Naive B cell (primary cell): ENCODE measurements around the gene DENND11. TPM values are rescaled to one million over a fixed set of nuclear protein-coding genes. Genes with fewer than 3 reads are reported as not detected.

Experiments used
- ATAC-seq, 2 donors: fragments of 150-1000 bp; cut with Tn5 transposase; 2 replicates each; pipeline ENCODE4 v1.10.0; 2021; ENCODE audit warnings: low read depth in 2 of 2, mild to moderate bottlenecking in 2 of 2, moderate library complexity in 2 of 2
- DNase-seq: peaks from one replicate; pipeline ENCODE4 v3.0.0; 2022
- H3K27ac Mint-ChIP-seq, 6 donors: one replicate each; pipeline ENCODE4 v1.8.0; 2020 to 2022; ENCODE audit warnings: mild to moderate bottlenecking in 6 of 6, mixed read lengths in 6 of 6, moderate library complexity in 5 of 6, inconsistent platforms in 2 of 6
- H3K27me3 Mint-ChIP-seq, 3 donors: one replicate each; pipeline ENCODE4 v1.8.0; 2021 to 2022; ENCODE audit warnings: mixed read lengths in 3 of 3, mild to moderate bottlenecking in 1 of 3
- H3K36me3 Mint-ChIP-seq, 2 donors: one replicate each; pipeline ENCODE4 v1.8.0; 2020 to 2022; ENCODE audit warnings: mixed read lengths in 2 of 2, inconsistent platforms in 1 of 2, mild to moderate bottlenecking in 1 of 2
- H3K4me1 Mint-ChIP-seq, 3 donors: one replicate each; pipeline ENCODE4 v1.8.0; 2020 to 2022; ENCODE audit warnings: mixed read lengths in 3 of 3, inconsistent platforms in 1 of 3, mild to moderate bottlenecking in 1 of 3, moderate library complexity in 1 of 3
- H3K4me3 Mint-ChIP-seq, 8 donors: one replicate each; pipeline ENCODE4 v1.8.0; 2020 to 2022; ENCODE audit warnings: mild to moderate bottlenecking in 8 of 8, mixed read lengths in 8 of 8, moderate library complexity in 8 of 8, inconsistent platforms in 2 of 8
- H3K9me3 Mint-ChIP-seq, 7 donors: one replicate each; pipeline ENCODE4 v1.8.0; 2020 to 2022; ENCODE audit warnings: mixed read lengths in 7 of 7, mild to moderate bottlenecking in 5 of 7, inconsistent platforms in 2 of 7, moderate library complexity in 1 of 7
- polyA plus RNA-seq, 6 donors: library from polyadenylated mRNA; unstranded; fragments of 300-500 nt; fragmentation: Illumina TruSeq; gene quantifications; one replicate each; pipeline ENCODE4 v1.2.3, GENCODE V29; 2021; ENCODE audit warnings: low read depth in 6 of 6

DENND11 gene
- 10 to 100 TPM; 11.4 to 32.2 (median 22.9) TPM for polyA plus RNA-seq

GRCh38 chr7:141702047-141702567, at the start of gene DENND11:
Gene DENND11, minus strand, starts transcription at chr7:141702166. Its CDS starts 13 bp downstream, at chr7:141702153.
- no peaks in the 10 kb centered on the region for H3K27me3 Mint-ChIP-seq
- peak within 1 kb of the TSS; percentile 94 to 98 (median 96) for H3K27ac Mint-ChIP-seq
- no peaks in the 10 kb centered on the region for H3K9me3 Mint-ChIP-seq
- H3K4me1 Mint-ChIP-seq = peaks cover 34 to 46% (median 46%) of the 10 kb centered on the region in 3 donors
- H3K36me3 Mint-ChIP-seq = no peaks in the 10 kb centered on the region
- H3K4me3 Mint-ChIP-seq = peak within 1 kb of the TSS; percentile 89 to 95 (median 92)
- ATAC-seq = peak; percentile 70
- peak; percentile 65 for DNase-seq

DNA sequence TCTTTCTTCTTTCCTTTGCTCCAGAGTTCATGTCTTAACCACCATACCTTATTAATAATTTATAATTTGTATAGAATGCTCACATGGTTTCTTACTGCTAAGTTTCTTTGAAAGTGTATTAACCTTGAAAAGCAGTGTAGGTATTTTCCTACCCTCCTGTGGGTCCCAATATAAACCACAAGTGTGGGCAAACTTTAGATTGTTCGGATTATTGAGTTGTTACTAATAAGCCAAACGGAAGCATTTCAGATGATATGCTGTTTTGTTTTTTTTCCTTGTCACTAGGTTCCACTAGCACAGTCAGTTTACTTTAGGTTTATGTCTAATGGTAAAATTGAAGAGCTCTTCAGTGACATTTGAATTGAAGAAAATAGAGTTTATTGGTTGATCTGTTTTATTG, 46.4 kb upstream of the DENND11 start:
- H3K4me3 Mint-ChIP-seq = no peak overlapping the region
- ATAC-seq = no peak
- H3K27me3 Mint-ChIP-seq = no peaks in the 10 kb centered on the region
- peaks cover 0 to 6% (median under 1%) of the 10 kb centered on the region in 3 donors for H3K4me1 Mint-ChIP-seq
- no peak for DNase-seq
- H3K27ac Mint-ChIP-seq = no peak overlapping the region
- peaks cover 49 to 51% of the 10 kb centered on the region in 2 donors for H3K36me3 Mint-ChIP-seq
- H3K9me3 Mint-ChIP-seq = peaks cover 0 to 35% (median 31%) of the 10 kb centered on the region in 7 donors

DNA sequence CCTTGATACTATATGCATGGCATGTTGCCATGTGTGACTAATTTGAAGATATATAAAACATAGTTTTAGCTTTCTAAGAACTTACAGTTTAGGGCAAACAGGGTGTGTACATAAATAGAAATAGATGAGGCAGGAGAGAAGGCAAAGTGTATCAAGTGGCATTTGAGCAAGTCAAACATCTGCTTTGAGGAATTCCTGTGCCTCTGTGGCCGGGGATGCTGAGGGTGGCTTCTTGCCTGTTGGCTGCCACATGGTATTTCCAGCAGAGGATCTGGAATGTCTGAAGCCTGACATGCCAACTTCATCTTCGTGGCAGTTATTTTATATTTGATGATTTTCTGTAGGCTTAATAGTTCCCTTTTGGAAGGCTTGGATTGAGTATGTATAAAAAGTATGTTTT, 42.2 kb upstream of the DENND11 start:
- Mint-ChIP-seq H3K4me3 (no peak overlapping the region), H3K9me3 (no peaks in the 10 kb centered on the region), H3K27me3 (no peaks in the 10 kb centered on the region), H3K27ac (peak overlapping the region in 1 of 6 donors; percentile 48), H3K4me1 (peaks cover 17 to 24% (median 22%) of the 10 kb centered on the region in 3 donors), H3K36me3 (peaks cover 23 to 39% of the 10 kb centered on the region in 2 donors)
- DNase-seq (no peak), ATAC-seq (no peak)

GRCh38 chr7:141742229-141742628, 40.3 kb upstream of the DENND11 start:
- Mint-ChIP-seq H3K9me3 (no peaks in the 10 kb centered on the region), H3K4me3 (no peak overlapping the region), H3K27ac (no peak overlapping the region), H3K27me3 (no peaks in the 10 kb centered on the region), H3K36me3 (peaks cover 26 to 39% of the 10 kb centered on the region in 2 donors), H3K4me1 (peaks cover 31 to 39% (median 33%) of the 10 kb centered on the region in 3 donors)
- ATAC-seq (no peak), DNase-seq (no peak)

- DNase-seq (no peak), ATAC-seq (no peak)
- Mint-ChIP-seq H3K9me3 (no peaks in the 10 kb centered on the region), H3K4me3 (peak overlapping the region in 7 of 8 donors; percentile 73 to 100 (median 96)), H3K36me3 (peaks cover 26 to 34% of the 10 kb centered on the region in 2 donors), H3K27me3 (no peaks in the 10 kb centered on the region), H3K27ac (peak overlapping the region in 4 of 6 donors; percentile 39 to 95 (median 59)), H3K4me1 (peaks cover 31 to 41% (median 35%) of the 10 kb centered on the region in 3 donors)
Measured at GRCh38 chr7:141739250-141739649, 37.3 kb upstream of the DENND11 start.

DNA sequence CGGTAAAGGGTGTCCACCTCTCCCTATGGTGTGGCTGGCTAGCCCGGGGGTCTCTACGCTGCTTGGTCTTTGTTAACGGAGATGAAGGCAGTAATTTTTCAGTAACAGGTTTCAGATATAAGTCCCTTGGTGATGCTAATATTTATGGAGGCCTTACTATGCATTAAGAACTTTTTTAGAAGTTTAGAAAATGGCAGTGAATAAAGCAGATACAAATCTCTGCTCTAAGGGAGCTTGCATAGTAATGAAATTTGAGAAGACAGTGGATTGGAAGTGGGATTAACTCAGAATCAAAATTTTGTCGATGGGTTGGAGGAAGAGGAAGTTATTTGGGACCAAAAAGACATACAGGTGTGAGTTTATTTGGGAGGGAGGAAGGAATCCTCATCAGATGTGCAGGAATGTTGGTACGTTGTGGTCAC, 36.6 kb upstream of the DENND11 start:
- H3K4me1 Mint-ChIP-seq = peaks cover 31 to 36% (median 35%) of the 10 kb centered on the region in 3 donors
- H3K4me3 Mint-ChIP-seq = peak overlapping the region; percentile 92 to 100 (median 99)
- no peaks in the 10 kb centered on the region for H3K9me3 Mint-ChIP-seq
- H3K27me3 Mint-ChIP-seq = no peaks in the 10 kb centered on the region
- DNase-seq (no peak), ATAC-seq (no peak)
- H3K27ac Mint-ChIP-seq = peak overlapping the region; percentile 94 to 99 (median 98)
- H3K36me3 Mint-ChIP-seq = peaks cover 20 to 28% of the 10 kb centered on the region in 2 donors

- Mint-ChIP-seq H3K27me3 (no peaks in the 10 kb centered on the region), H3K4me1 (peaks cover 28 to 36% (median 35%) of the 10 kb centered on the region in 3 donors), H3K36me3 (peaks cover 18 to 22% of the 10 kb centered on the region in 2 donors), H3K9me3 (no peaks in the 10 kb centered on the region), H3K27ac (peak within 1 kb of the TSS; percentile 94 to 99 (median 98)), H3K4me3 (peak within 1 kb of the TSS; percentile 92 to 100 (median 99))
- DNase-seq (peak; percentile 91), ATAC-seq (peak; percentile 77 to 81)
Measured at GRCh38 chr7:141737836-141738591, 36.0 kb upstream of the DENND11 start, which contains the start of gene SSBP1. Gene SSBP1, plus strand, starts transcription at chr7:141738358. Its CDS starts 809 bp downstream, at chr7:141739167.

DNA sequence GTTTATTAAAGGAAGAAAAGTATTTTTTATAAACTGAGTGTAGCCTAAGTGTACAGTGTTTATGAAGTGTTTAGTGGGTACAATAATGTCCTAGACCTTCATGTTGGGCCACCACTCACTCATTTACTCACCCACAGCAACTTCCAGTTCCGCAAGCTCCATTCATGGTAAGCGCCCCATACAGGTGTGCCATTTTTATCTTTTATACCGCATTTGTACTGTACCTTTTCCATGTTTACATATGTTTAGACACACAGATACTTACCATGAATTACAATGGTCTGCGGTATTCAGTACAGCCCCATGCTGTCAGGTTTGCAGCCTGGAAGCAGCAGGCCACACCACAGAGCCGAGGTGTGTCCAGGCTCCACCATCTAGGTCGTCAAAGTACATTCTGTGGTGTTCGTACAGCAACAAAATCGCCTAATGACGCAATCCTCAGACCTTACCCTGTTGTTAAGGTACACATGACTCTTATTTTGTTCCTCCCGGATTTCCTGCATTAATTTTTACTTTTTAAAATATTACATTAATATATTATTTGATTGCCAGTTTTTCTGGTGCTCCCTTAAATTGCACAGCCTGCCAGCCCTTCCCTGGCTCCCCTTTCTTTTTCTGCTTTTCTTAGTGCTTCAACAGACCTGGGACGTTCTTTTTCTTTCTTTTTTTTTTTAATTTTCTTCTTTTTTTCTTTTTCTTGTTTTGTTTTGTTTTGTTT, 35.3 kb upstream of the DENND11 start:
- no peaks in the 10 kb centered on the region for H3K9me3 Mint-ChIP-seq
- H3K4me1 Mint-ChIP-seq = peaks cover 23 to 36% (median 31%) of the 10 kb centered on the region in 3 donors
- DNase-seq = no peak
- H3K4me3 Mint-ChIP-seq = peak overlapping the region; percentile 92 to 100 (median 99)
- ATAC-seq = peak in 1 of 2 donors; percentile 11
- peak overlapping the region; percentile 94 to 99 (median 98) for H3K27ac Mint-ChIP-seq
- no peaks in the 10 kb centered on the region for H3K27me3 Mint-ChIP-seq
- H3K36me3 Mint-ChIP-seq = peaks cover 13 to 15% of the 10 kb centered on the region in 2 donors

- Mint-ChIP-seq H3K27ac (no peak overlapping the region), H3K4me3 (peak overlapping the region in 1 of 8 donors; percentile 30)
Measured at GRCh38 chr7:141731476-141732149, 29.6 kb upstream of the DENND11 start.

DNA sequence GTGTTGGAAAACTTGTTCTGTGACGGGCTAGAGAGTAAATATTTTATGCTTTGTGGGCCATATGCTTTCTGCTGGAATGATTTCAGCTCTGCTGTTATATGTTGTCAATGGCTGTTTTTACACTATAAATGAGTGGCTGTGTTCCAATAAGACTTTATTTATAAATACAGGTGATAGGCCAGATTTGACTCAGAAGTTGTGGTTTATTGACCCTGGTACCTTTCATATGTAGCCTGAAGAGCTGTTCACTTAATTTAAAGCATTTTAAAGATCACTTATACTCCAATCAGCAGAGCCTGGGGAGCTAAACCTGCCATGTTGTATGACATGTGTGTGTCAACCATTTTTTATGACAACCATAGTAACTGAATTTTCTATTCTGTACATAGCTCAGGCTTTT, 27.1 kb upstream of the DENND11 start:
- Mint-ChIP-seq H3K4me1 (peaks cover 0 to 4% (median 0%) of the 10 kb centered on the region in 3 donors), H3K27me3 (peaks cover 0 to 6% (median 5%) of the 10 kb centered on the region in 3 donors), H3K9me3 (no peaks in the 10 kb centered on the region), H3K4me3 (no peak overlapping the region), H3K36me3 (no peaks in the 10 kb centered on the region), H3K27ac (no peak overlapping the region)
- ATAC-seq = no peak
- no peak for DNase-seq

More at GRCh38 chr7:141731476-141732149, 29.6 kb upstream of the DENND11 start:
- no peak for DNase-seq
- no peak for ATAC-seq
- peaks cover 0 to 4% (median 0%) of the 10 kb centered on the region in 3 donors for H3K4me1 Mint-ChIP-seq
- H3K36me3 Mint-ChIP-seq = no peaks in the 10 kb centered on the region
- H3K27me3 Mint-ChIP-seq = peaks cover 0 to 6% (median 5%) of the 10 kb centered on the region in 3 donors
- H3K9me3 Mint-ChIP-seq = no peaks in the 10 kb centered on the region

GRCh38 chr7:141722529-141722928, 20.6 kb upstream of the DENND11 start:
- Mint-ChIP-seq H3K36me3 (no peaks in the 10 kb centered on the region), H3K4me3 (no peak overlapping the region), H3K9me3 (no peaks in the 10 kb centered on the region), H3K4me1 (no peaks in the 10 kb centered on the region), H3K27me3 (no peaks in the 10 kb centered on the region), H3K27ac (no peak overlapping the region)
- ATAC-seq (no peak), DNase-seq (no peak)

- no peaks in the 10 kb centered on the region for H3K4me1 Mint-ChIP-seq
- H3K36me3 Mint-ChIP-seq = no peaks in the 10 kb centered on the region
- no peak overlapping the region for H3K27ac Mint-ChIP-seq
- DNase-seq (no peak), ATAC-seq (no peak)
- H3K4me3 Mint-ChIP-seq = peak overlapping the region in 1 of 8 donors; percentile 7
- H3K27me3 Mint-ChIP-seq = no peaks in the 10 kb centered on the region
- H3K9me3 Mint-ChIP-seq = no peaks in the 10 kb centered on the region
Measured at GRCh38 chr7:141717450-141717849, 15.5 kb upstream of the DENND11 start.
